ENCODE measurements around the gene PDE6B. TPM values are rescaled to one million over a fixed set of nuclear protein-coding genes. Genes with fewer than 3 reads are reported as not detected.

PDE6B gene
- total and polyA plus RNA-seq, 2 of the 13 experiments (the other 11 are each of a cell fraction or from before 2014, with no cell fraction given), result 0.38 to 0.40 TPM

- TF ChIP-seq HMGXB4 (CRISPR knock-in tag; IDR thresholded peaks at IDR 0.05; ENCODE audit: borderline replicate concordance in 1 of 2, low read depth in 1 of 2) (0 out of 4 replicates have a peak, but pooled peaks of 1 of the 2 experiments have one; percentile 48), MAFG (CRISPR knock-in tag; IDR thresholded peaks at IDR 0.05) (no peak), ZNF574 (CRISPR knock-in tag; IDR thresholded peaks at IDR 0.05) (no peak), TOPORS (CRISPR knock-in tag; IDR thresholded peaks at IDR 0.05) (no peak), ZNF331 (CRISPR knock-in tag; IDR thresholded peaks at IDR 0.05) (no peak), ZBTB2 (CRISPR knock-in tag; IDR thresholded peaks at IDR 0.05; ENCODE audit: low read depth) (no peak), TFDP1 (CRISPR knock-in tag; IDR thresholded peaks at IDR 0.05; ENCODE audit: borderline replicate concordance) (peak; percentile 67; the same call in 1 of the 2 replicates), MXD4 (CRISPR knock-in tag; IDR thresholded peaks at IDR 0.05) (no peak), KLF15 (CRISPR knock-in tag; IDR thresholded peaks at IDR 0.05; ENCODE audit: borderline replicate concordance) (no peak), NFIC (IDR thresholded peaks at IDR 0.05; ENCODE audit: low read length) (no peak), SP1 (IDR thresholded peaks at IDR 0.05) (no peak), SP1 (CRISPR knock-in tag; IDR thresholded peaks at IDR 0.05) (no peak), PAWR (CRISPR knock-in tag; IDR thresholded peaks at IDR 0.05; ENCODE audit: borderline replicate concordance) (no peak), TRIM24 (CRISPR knock-in tag; IDR thresholded peaks at IDR 0.05) (no peak), MTA1 (CRISPR knock-in tag; IDR thresholded peaks at IDR 0.05; ENCODE audit: borderline replicate concordance) (no peak), ZHX1 (CRISPR knock-in tag; IDR thresholded peaks at IDR 0.05; ENCODE audit: low read depth) (no peak), ZNF30 (CRISPR knock-in tag; IDR thresholded peaks at IDR 0.05) (no peak), NCOA2 (CRISPR knock-in tag; IDR thresholded peaks at IDR 0.05) (no peak), ZNF33B (CRISPR knock-in tag; IDR thresholded peaks at IDR 0.05) (no peak), TBX3 (IDR thresholded peaks at IDR 0.05; ENCODE audit: borderline replicate concordance) (no peak)
Measured at GRCh38 chr4:700587-701264, 75.4 kb downstream of the PDE6B start (continued).
